Psoas muscle (tissue), 8 donors: ENCODE data around the gene WNT9B. TPM values are rescaled to one million over a fixed set of nuclear protein-coding genes. Genes with fewer than 3 reads are reported as not detected.
A peak's percentile ranks its signal among the peaks of the same experiment; 100 is the strongest.
"Not testable (repeated sequence)": the region's sequence is repeated elsewhere in the genome, so short reads cannot be mapped to it uniquely, and the experiment has no call there.

ENCODE experiments used
- ATAC-seq, 4 donors: fragments of 200-7000 bp; cut with Tn5 transposase; one replicate each; pipeline ENCODE4 v1.9.1; 2020; ENCODE audit warnings: moderate library complexity in 3 of 4, mild to moderate bottlenecking in 2 of 4
- DNase-seq, 2 donors: peaks; one replicate each; pipeline ENCODE4 v3.0.0-alpha.2; 2020
- H3K27ac ChIP-seq: fragments of 200-600 bp; one replicate; pipeline ENCODE4 v1.8.0; 2022
- H3K27me3 ChIP-seq, 3 donors: fragments of 200-600 bp in 1 of 3; one replicate each; pipeline versions ENCODE4 v1.6.1 to v1.8.0; 2013 to 2022; ENCODE audit warnings: low read length in 2 of 3, mild to moderate bottlenecking in 2 of 3, moderate library complexity in 1 of 3; ENCODE audit not compliant: insufficient read depth in 3 of 3
- H3K36me3 ChIP-seq, 2 donors: fragments of 200-600 bp in 1 of 2; one replicate each; pipeline versions ENCODE4 v1.6.1 to v1.8.0; 2013 to 2022; ENCODE audit warnings: low read depth in 1 of 2, mild to moderate bottlenecking in 1 of 2, moderate library complexity in 1 of 2; ENCODE audit not compliant: insufficient read depth in 1 of 2
- H3K4me1 ChIP-seq: fragments of 200-600 bp; one replicate; pipeline ENCODE4 v1.8.0; 2022
- H3K4me3 ChIP-seq: fragments of 200-600 bp; one replicate; pipeline ENCODE4 v1.8.0; 2022; ENCODE audit warnings: mild to moderate bottlenecking
- H3K9me3 ChIP-seq: fragments of 200-600 bp; one replicate; pipeline ENCODE4 v1.8.0; 2022
- CTCF ChIP-seq: fragments of 200-600 bp; IDR thresholded peaks from one replicate; pipeline ENCODE4 v1.8.0; 2022; ENCODE audit warnings: antibody characterized with exemption
- WGBS, 3 donors: extraction: QIAGEN DNeasy Blood & Tissue Kit; methylation state at CpG; one replicate each; pipeline versions ENCODE4 v1.1.6 to v1.1.7; 2013; 5-methylcytosine and 5-hydroxymethylcytosine counted together
- intact Hi-C, 2 donors: fragments of 100-400 bp; cut with DNase I; formaldehyde crosslinking; loops; one replicate each; pipeline versions ENCODE4 v1.11.0 to v1.14.2; 2022
- polyA plus RNA-seq, 3 donors: library from polyadenylated mRNA; stranded (reverse); fragments of 200-250 nt; gene quantifications; one replicate each; pipeline ENCODE4 v1.2.3, GENCODE V29; 2013
- total RNA-seq, 4 donors: library from RNA; stranded (reverse); fragmentation: NEBNext Ultra II Directional in 2 of 4; extraction: Animal tissue kit (Norgen Biotek cat#: 25700) in 2 of 4; gene quantifications; one replicate each; pipeline versions ENCODE4 v1.2.1 to v1.2.4, GENCODE V29; 2021 to 2023
- donor health status: healthy with polysubstance abuse.
- donor health status: DM: no; HTN: no; CAD: no; lungs with moderate emphysema.
- donor health status: Bipolar disorder and iron deficiency.
- donor health status: healthy.
- donor health status: DM: yes; HTN: yes; CAD: no.
- donor health status: DM: no; HTN: no; CAD: no.
- donor health status: DM: no; HTN: no; CAD: no.
- donor health status: DM: yes; HTN: yes; CAD: no.

Gene WNT9B
- total and polyA plus RNA-seq, 7 donors, result 0.05 to 0.32 (median 0.13) TPM; not detected in 3

DNA sequence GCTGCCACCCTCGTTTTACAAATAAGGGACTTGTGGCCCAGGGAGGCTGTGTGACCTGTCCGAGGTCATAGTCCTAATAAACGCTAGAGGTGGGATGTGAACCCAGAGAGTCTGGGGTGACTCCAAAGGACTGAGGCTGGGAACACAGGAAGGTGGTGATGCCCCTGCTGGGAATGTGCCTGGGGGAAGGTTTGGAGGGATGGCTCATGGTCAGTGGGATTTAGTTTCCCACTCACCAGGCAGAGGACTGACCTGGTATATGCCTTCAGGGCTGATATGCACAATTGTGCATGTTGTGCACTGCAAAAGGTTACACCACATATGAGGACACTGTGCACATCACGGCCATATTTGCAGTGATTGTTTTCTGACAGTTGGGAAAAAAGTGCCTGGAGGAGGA is 13.9 kb upstream of the WNT9B start:
- Histone ChIP-seq H3K27ac (no peak overlapping the region), H3K27me3 (peaks cover 0 to 19% (median 5%) of the 10 kb centered on the region in 3 donors), H3K36me3 (no peaks in the 10 kb centered on the region), H3K9me3 (no peaks in the 10 kb centered on the region), H3K4me3 (no peak overlapping the region), H3K4me1 (no peaks in the 10 kb centered on the region)
- no peak for DNase-seq
- no peak for ATAC-seq
- intact Hi-C loops, result no loop called here
- WGBS, 3 donors, result 67 to 76% (median 73%) methylated on average over 4 of the region's 4 CpGs
- no peak for TF ChIP-seq CTCF

GRCh38 chr17:46839211-46839610 is 12.2 kb upstream of the WNT9B start:
- intact Hi-C loops, result no loop called here
- H3K4me1 ChIP-seq, result no peaks in the 10 kb centered on the region
- peaks cover 0 to 31% (median 8%) of the 10 kb centered on the region in 3 donors for H3K27me3 ChIP-seq
- H3K9me3 ChIP-seq, result no peaks in the 10 kb centered on the region
- no peaks in the 10 kb centered on the region for H3K36me3 ChIP-seq
- ATAC-seq, result no peak
- DNase-seq, result no peak
- 82 to 86% (median 83%) methylated on average over 5 of the region's 5 CpGs for WGBS, 3 donors
- no peak for TF ChIP-seq CTCF
- H3K27ac ChIP-seq, result no peak overlapping the region
- H3K4me3 ChIP-seq, result no peak overlapping the region

GRCh38 chr17:46840596-46840995 is 10.8 kb upstream of the WNT9B start:
- not testable (repeated sequence) for ATAC-seq, H3K27ac ChIP-seq, H3K4me1 ChIP-seq, DNase-seq, H3K36me3 ChIP-seq, H3K9me3 ChIP-seq, H3K4me3 ChIP-seq
- WGBS, 3 donors, result 52 to 55% (median 54%) methylated on average over 3 of the region's 3 CpGs
- peaks cover 0 to 42% (median 8%) of the 10 kb centered on the region in 3 donors for H3K27me3 ChIP-seq
- intact Hi-C loops, result loop anchor here in 1 of 2 donors (10.0 kb wide), 1 partner anchor 154 kb away; no protein-coding TSS in a partner anchor

DNA sequence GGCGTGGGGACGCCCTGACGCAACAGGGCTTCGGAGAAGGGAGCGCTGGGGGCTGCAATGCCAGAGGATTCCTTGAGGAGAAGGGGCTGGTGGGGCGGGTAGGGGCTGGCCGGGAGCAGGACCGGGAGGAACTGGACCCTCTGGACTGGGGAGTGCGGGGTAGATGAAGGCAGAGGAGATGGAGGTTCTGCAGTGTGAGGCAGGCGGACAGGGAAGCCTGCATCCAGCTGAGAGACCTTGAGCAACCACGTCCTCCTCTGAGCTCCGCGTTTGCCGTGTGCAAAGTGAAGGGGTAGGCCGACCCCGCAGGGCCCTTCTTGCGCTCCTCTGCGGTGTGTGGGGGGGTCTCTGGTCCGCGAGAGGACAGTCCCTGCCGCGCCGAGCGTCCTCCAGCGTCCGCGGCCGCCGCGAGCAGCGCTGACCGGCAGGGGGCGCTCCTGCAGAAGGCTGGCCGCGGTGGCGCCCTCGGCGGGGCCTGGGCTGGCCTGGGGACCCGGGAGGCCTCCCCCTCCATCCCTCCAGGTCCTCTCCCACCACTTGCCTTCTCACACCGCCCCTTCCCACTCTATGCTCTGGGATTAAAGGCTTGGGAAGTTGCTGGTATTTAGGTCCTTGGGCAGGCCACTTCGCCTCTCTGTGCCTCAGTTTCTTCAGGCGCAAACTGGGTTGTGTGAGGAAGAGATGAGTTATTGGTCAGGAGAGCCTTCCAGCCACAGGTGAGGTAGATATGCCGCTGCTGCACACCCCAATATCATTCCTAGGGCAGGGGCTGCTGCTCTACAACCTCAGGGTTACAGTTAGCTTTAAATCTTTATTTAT is 9.6 kb upstream of the WNT9B start:
- TF ChIP-seq CTCF, result peak; percentile 65
- intact Hi-C loops, result loop anchor here in 1 of 2 donors (2.0 to 10.0 kb wide), 2 partner anchors 99 to 153 kb away; no protein-coding TSS in a partner anchor
- Histone ChIP-seq H3K36me3 (no peaks in the 10 kb centered on the region), H3K27me3 (peaks cover 0 to 52% (median 8%) of the 10 kb centered on the region in 3 donors), H3K4me1 (no peaks in the 10 kb centered on the region), H3K9me3 (no peaks in the 10 kb centered on the region), H3K4me3 (no peak overlapping the region), H3K27ac (no peak overlapping the region)
- no peak for DNase-seq
- WGBS, 3 donors, result 13 to 18% (median 15%) methylated on average over 37 to 43 of the region's 43 CpGs
- ATAC-seq, result peak in 3 of 4 donors; percentile 49 to 68 (median 51)

DNA sequence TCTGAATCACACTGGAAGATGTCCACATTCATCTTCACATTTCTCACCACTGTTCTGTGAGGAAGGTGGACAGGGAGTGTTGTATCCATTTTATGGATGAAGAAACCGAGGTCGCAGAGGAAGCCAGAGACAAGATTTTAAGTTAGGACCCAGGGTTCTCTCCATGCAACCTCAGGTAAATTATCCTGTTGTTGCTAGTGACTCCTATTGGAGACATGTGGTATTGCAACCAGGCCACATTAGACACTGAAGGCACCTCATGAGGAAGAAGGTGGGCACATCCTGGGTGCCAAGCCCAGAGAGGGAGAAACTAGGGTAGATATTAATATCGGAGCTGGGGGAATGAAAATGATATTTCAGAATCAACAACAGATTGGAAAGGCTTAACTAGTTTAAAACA is 8.5 kb upstream of the WNT9B start:
- 94 to 97% (median 96%) methylated on average over 3 of the region's 3 CpGs for WGBS, 3 donors
- intact Hi-C loops, result loop anchor here in 1 of 2 donors (2.0 to 10.0 kb wide), 2 partner anchors 98 to 152 kb away; no protein-coding TSS in a partner anchor

More for the DNA sequence above, 8.5 kb upstream of the WNT9B start:
- Histone ChIP-seq H3K9me3 (no peaks in the 10 kb centered on the region), H3K27me3 (peaks cover 0 to 60% (median 8%) of the 10 kb centered on the region in 3 donors), H3K4me1 (no peaks in the 10 kb centered on the region), H3K36me3 (no peaks in the 10 kb centered on the region), H3K27ac (no peak overlapping the region), H3K4me3 (no peak overlapping the region)
- ATAC-seq, result no peak
- TF ChIP-seq CTCF, result peak; percentile 27
- DNase-seq, result no peak
